GM12878 (cell line): ENCODE results near the gene SPCS2. TPM values are rescaled to one million over a fixed set of nuclear protein-coding genes. Genes with fewer than 3 reads are reported as not detected.
A peak's percentile ranks its signal among the peaks of the same experiment; 100 is the strongest.

ENCODE experiments used
- DPF2 ChIP-seq: fragments of 450-650 bp; IDR thresholded peaks from 2 replicates; pipeline ENCODE4 v1.6.1; 2017; ENCODE audit warnings: mild to moderate bottlenecking
- EP300 ChIP-seq, 2 experiments: fragments of 150-350 bp in 1 of 2; IDR thresholded peaks; 2 replicates each; pipeline ENCODE4 v1.6.1; 2011 to 2012; ENCODE audit warnings: low read depth in 2 of 2, low read length in 2 of 2, borderline replicate concordance in 1 of 2, improper control_type of control experiment in 1 of 2, inconsistent platforms in 1 of 2; ENCODE audit not compliant: control insufficient read depth in 1 of 2
- IKZF2 ChIP-seq, 2 experiments: fragments of 450-650 bp; IDR thresholded peaks; 2 replicates each; pipeline ENCODE4 v1.6.1; 2017; ENCODE audit warnings: mild to moderate bottlenecking in 2 of 2, moderate library complexity in 2 of 2
- JUNB ChIP-seq: IDR thresholded peaks from 2 replicates; pipeline ENCODE4 v1.6.1; 2016; ENCODE audit warnings: antibody characterized with exemption, mild to moderate bottlenecking
- MEF2B ChIP-seq: fragments of 450-650 bp; IDR thresholded peaks from 2 replicates; pipeline ENCODE4 v1.6.1; 2018; ENCODE audit warnings: mild to moderate bottlenecking, moderate library complexity; ENCODE audit not compliant: partially characterized antibody, poor library complexity, severe bottlenecking
- NBN ChIP-seq: fragments of 450-650 bp; IDR thresholded peaks from 2 replicates; pipeline ENCODE4 v1.6.1; 2016
- NR2F1 ChIP-seq: fragments of 450-650 bp; conservative IDR thresholded peaks from 2 replicates; pipeline ENCODE4 v1.6.1; 2017; ENCODE audit warnings: mild to moderate bottlenecking
- RFX5 ChIP-seq: IDR thresholded peaks from 2 replicates; pipeline ENCODE4 v1.6.1; 2011; ENCODE audit warnings: low read depth, low read length, improper control_type of control experiment
- TCF7 ChIP-seq: IDR thresholded peaks from 2 replicates; pipeline ENCODE4 v1.6.1; 2014; ENCODE audit warnings: antibody characterized with exemption, borderline replicate concordance
- ZBED1 ChIP-seq: IDR thresholded peaks from 2 replicates; pipeline ENCODE4 v1.6.1; 2016; ENCODE audit warnings: borderline replicate concordance
- ZBTB33 ChIP-seq: fragments of 450-650 bp; IDR thresholded peaks from 2 replicates; pipeline ENCODE4 v1.6.1; 2017; ENCODE audit warnings: mild to moderate bottlenecking
- ZNF384 ChIP-seq: IDR thresholded peaks from 2 replicates; pipeline ENCODE4 v1.6.1; 2012; ENCODE audit warnings: low read depth, mild to moderate bottlenecking, low read length, improper control_type of control experiment, borderline replicate concordance
- polyA plus RNA-seq, 11 experiments: library from polyadenylated mRNA; depleted of rRNA in 4 of 11; unstranded in 6 of 11; stranded (reverse) in 5 of 11; fragments of >200 nt; fragmentation: Nextera tagmentation in 4 of 11; fragmentation: Illumina TruSeq in 1 of 11; extraction: Ambion mirVana in 4 of 11; extraction: Trizol in 1 of 11; gene quantifications; 1 replicate in 1 of 11; 2 replicates in 10 of 11; pipeline versions ENCODE4 v1.2.1 to v1.2.3, GENCODE V29; 2011 to 2016; ENCODE audit warnings: inconsistent platforms in 2 of 11, missing spikeins in 2 of 11, low read depth in 1 of 11
- total RNA-seq, 4 experiments: library from RNA; depleted of rRNA in 3 of 4; stranded (reverse); fragments of >200 nt in 3 of 4; fragmentation: Illumina TruSeq in 1 of 4; extraction: Trizol in 1 of 4; gene quantifications; 2 replicates each; pipeline versions ENCODE4 v1.2.1 to v1.2.3, GENCODE V29; 2013 to 2021
- TF ChIP-seq, protein P1 (sequence below): IDR thresholded peaks from 2 replicates; pipeline ENCODE4 v1.6.1; 2012; ENCODE audit warnings: low read depth, low read length, improper control_type of control experiment
- TF ChIP-seq, protein P2 (sequence below): fragments of 450-650 bp; formaldehyde crosslinking; IDR thresholded peaks from 2 replicates; pipeline ENCODE4 v1.4.0; 2020; ENCODE audit warnings: mild to moderate bottlenecking, moderate library complexity
- TF ChIP-seq, protein P3 (sequence below): fragments of 150-350 bp; IDR thresholded peaks from 2 replicates; pipeline ENCODE4 v1.6.1; 2016; ENCODE audit warnings: low read depth, low read length

The SPCS2 gene
- total and polyA plus RNA-seq, 10 of the 15 experiments (the other 5 are each of a cell fraction or from before 2014, with no cell fraction given), result 40.7 to 661 (median 192) TPM

- TF ChIP-seq, protein P1, sequence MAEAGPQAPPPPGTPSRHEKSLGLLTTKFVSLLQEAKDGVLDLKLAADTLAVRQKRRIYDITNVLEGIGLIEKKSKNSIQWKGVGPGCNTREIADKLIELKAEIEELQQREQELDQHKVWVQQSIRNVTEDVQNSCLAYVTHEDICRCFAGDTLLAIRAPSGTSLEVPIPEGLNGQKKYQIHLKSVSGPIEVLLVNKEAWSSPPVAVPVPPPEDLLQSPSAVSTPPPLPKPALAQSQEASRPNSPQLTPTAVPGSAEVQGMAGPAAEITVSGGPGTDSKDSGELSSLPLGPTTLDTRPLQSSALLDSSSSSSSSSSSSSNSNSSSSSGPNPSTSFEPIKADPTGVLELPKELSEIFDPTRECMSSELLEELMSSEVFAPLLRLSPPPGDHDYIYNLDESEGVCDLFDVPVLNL, result no peak
- peak; percentile 59; the same call in 1 of the 2 replicates for TF ChIP-seq ZNF384
- TF ChIP-seq TCF7, result no peak
- 0 out of 2 replicates have a peak, but pooled peaks have one; percentile 47 for TF ChIP-seq RFX5
- peak in 1 of 2 experiments; percentile 36; a peak in 1 of 4 replicates for TF ChIP-seq IKZF2 (IDR thresholded peaks at IDR 0.05)
- TF ChIP-seq, protein P2, sequence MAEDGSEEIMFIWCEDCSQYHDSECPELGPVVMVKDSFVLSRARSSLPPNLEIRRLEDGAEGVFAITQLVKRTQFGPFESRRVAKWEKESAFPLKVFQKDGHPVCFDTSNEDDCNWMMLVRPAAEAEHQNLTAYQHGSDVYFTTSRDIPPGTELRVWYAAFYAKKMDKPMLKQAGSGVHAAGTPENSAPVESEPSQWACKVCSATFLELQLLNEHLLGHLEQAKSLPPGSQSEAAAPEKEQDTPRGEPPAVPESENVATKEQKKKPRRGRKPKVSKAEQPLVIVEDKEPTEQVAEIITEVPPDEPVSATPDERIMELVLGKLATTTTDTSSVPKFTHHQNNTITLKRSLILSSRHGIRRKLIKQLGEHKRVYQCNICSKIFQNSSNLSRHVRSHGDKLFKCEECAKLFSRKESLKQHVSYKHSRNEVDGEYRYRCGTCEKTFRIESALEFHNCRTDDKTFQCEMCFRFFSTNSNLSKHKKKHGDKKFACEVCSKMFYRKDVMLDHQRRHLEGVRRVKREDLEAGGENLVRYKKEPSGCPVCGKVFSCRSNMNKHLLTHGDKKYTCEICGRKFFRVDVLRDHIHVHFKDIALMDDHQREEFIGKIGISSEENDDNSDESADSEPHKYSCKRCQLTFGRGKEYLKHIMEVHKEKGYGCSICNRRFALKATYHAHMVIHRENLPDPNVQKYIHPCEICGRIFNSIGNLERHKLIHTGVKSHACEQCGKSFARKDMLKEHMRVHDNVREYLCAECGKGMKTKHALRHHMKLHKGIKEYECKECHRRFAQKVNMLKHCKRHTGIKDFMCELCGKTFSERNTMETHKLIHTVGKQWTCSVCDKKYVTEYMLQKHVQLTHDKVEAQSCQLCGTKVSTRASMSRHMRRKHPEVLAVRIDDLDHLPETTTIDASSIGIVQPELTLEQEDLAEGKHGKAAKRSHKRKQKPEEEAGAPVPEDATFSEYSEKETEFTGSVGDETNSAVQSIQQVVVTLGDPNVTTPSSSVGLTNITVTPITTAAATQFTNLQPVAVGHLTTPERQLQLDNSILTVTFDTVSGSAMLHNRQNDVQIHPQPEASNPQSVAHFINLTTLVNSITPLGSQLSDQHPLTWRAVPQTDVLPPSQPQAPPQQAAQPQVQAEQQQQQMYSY (CRISPR knock-in tag), result no peak
- TF ChIP-seq ZBED1, result no peak
- no peak for TF ChIP-seq ZBTB33
- TF ChIP-seq NR2F1, result no peak; the same call in 1 of the 2 replicates
- no peak for TF ChIP-seq JUNB
- TF ChIP-seq, protein P3, sequence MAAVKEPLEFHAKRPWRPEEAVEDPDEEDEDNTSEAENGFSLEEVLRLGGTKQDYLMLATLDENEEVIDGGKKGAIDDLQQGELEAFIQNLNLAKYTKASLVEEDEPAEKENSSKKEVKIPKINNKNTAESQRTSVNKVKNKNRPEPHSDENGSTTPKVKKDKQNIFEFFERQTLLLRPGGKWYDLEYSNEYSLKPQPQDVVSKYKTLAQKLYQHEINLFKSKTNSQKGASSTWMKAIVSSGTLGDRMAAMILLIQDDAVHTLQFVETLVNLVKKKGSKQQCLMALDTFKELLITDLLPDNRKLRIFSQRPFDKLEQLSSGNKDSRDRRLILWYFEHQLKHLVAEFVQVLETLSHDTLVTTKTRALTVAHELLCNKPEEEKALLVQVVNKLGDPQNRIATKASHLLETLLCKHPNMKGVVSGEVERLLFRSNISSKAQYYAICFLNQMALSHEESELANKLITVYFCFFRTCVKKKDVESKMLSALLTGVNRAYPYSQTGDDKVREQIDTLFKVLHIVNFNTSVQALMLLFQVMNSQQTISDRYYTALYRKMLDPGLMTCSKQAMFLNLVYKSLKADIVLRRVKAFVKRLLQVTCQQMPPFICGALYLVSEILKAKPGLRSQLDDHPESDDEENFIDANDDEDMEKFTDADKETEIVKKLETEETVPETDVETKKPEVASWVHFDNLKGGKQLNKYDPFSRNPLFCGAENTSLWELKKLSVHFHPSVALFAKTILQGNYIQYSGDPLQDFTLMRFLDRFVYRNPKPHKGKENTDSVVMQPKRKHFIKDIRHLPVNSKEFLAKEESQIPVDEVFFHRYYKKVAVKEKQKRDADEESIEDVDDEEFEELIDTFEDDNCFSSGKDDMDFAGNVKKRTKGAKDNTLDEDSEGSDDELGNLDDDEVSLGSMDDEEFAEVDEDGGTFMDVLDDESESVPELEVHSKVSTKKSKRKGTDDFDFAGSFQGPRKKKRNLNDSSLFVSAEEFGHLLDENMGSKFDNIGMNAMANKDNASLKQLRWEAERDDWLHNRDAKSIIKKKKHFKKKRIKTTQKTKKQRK, result no peak
- no peak for TF ChIP-seq EP300 (IDR thresholded peaks at IDR 0.05; ENCODE audit: borderline replicate concordance in 1 of 2, control insufficient read depth in 1 of 2, low read depth in 2 of 2, low read length in 2 of 2)
- peak; percentile 46; the same call in 1 of the 2 replicates for TF ChIP-seq DPF2
- peak; percentile 65; the same call in 1 of the 2 replicates for TF ChIP-seq NBN
- TF ChIP-seq MEF2B, result peak; percentile 95
These were observed 43.8 kb downstream of the SPCS2 start (continued) for GRCh38 chr11:74992852-74993251.
